MCF 10A (cell line): Measurements from ENCODE around the gene TMA7. TPM values are rescaled to one million over a fixed set of nuclear protein-coding genes. Genes with fewer than 3 reads are reported as not detected.
A peak's percentile ranks its signal among the peaks of the same experiment; 100 is the strongest.
"Not testable (repeated sequence)": the region's sequence is repeated elsewhere in the genome, so short reads cannot be mapped to it uniquely, and the experiment has no call there.

ENCODE experiments used
- BruUV-seq: library from RNA; stranded (reverse); fragments of 400-500 nt; replicated peaks from 2 replicates; lab custom pipeline; 2021; lab: Mats Ljungman, UMichigan
- CTCF ChIA-PET: fragments of 300-600 bp; sonication (Branson Sonifier 250); formaldehyde crosslinking; extraction: SDS; loops from one replicate; lab custom pipeline; 2021; ENCODE audit warnings: antibody characterized with exemption, inconsistent platforms; lab: Yijun Ruan, JAX
- POLR2A ChIA-PET: fragments of 300-600, 350-650 bp; sonication (Branson Sonifier 250); formaldehyde crosslinking; extraction: SDS; loops from one replicate; lab custom pipeline; 2020; ENCODE audit warnings: antibody characterized with exemption, inconsistent platforms; lab: Yijun Ruan, JAX
- DNase-seq: peaks from one replicate; pipeline ENCODE4 v3.0.0-alpha.2; 2018; ENCODE audit not compliant: unreplicated experiment
- H3K27ac Mint-ChIP-seq: one replicate; pipeline ENCODE4 v1.8.0; 2022; ENCODE audit warnings: mild to moderate bottlenecking, low read depth, mixed read lengths; ENCODE audit not compliant: unreplicated experiment
- H3K27me3 Mint-ChIP-seq: one replicate; pipeline ENCODE4 v1.8.0; 2022; ENCODE audit warnings: mixed read lengths; ENCODE audit not compliant: insufficient read depth, unreplicated experiment
- H3K36me3 Mint-ChIP-seq: one replicate; pipeline ENCODE4 v1.8.0; 2022; ENCODE audit warnings: mild to moderate bottlenecking, moderate library complexity, mixed read lengths; ENCODE audit not compliant: insufficient read depth, unreplicated experiment
- H3K4me1 Mint-ChIP-seq: one replicate; pipeline ENCODE4 v1.8.0; 2022; ENCODE audit warnings: mixed read lengths; ENCODE audit not compliant: insufficient read depth, unreplicated experiment
- H3K4me3 Mint-ChIP-seq: one replicate; pipeline ENCODE4 v1.8.0; 2022; ENCODE audit warnings: mild to moderate bottlenecking, moderate library complexity, mixed read lengths; ENCODE audit not compliant: unreplicated experiment
- H3K9me3 Mint-ChIP-seq: one replicate; pipeline ENCODE4 v1.8.0; 2022; ENCODE audit warnings: mixed read lengths; ENCODE audit not compliant: unreplicated experiment
- CTCF ChIP-seq: fragments of 200-600 bp; IDR thresholded peaks from one replicate; pipeline ENCODE4 v1.8.0; 2022; ENCODE audit warnings: antibody characterized with exemption, mild to moderate bottlenecking; ENCODE audit not compliant: unreplicated experiment
- intact Hi-C: fragments of 100-400 bp; cut with micrococcal nuclease; formaldehyde crosslinking; loops from 2 replicates; pipeline ENCODE4 v1.14.1; 2022
- total RNA-seq: library from RNA; stranded (reverse); gene quantifications from 2 replicates; pipeline ENCODE4 v1.2.3, GENCODE V29; 2022

Gene TMA7
- total RNA-seq, 1 experiment from 2014 or later: 356 TPM

DNA sequence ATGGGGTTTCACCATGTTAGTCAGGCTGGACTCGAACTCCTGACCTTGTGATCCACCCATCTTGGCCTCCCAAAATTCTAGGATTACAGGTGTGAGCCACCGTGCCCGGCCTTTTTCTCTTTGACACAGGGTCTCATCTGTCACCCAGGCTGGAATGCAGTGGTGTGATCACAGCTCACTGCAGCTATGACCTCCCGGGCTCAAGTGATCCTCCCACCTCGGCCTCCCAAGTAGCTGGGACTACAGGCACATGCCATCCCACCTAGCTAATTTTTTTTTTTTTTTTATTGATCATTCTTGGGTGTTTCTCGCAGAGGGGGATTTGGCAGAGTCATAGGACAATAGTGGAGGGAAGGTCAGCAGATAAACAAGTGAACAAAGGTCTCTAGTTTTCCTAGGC is 42.8 kb downstream of the TMA7 start:
- H3K9me3 Mint-ChIP-seq, BruUV-seq, DNase-seq, intact Hi-C loops, H3K36me3 Mint-ChIP-seq, POLR2A ChIA-PET, H3K4me1 Mint-ChIP-seq, H3K27me3 Mint-ChIP-seq, H3K4me3 Mint-ChIP-seq, H3K27ac Mint-ChIP-seq: not testable (repeated sequence)
- CTCF ChIA-PET: interaction anchor here (0.8 kb wide), 1 partner anchor 9 kb away, joined by 3 read pairs; no protein-coding TSS in a partner anchor

DNA sequence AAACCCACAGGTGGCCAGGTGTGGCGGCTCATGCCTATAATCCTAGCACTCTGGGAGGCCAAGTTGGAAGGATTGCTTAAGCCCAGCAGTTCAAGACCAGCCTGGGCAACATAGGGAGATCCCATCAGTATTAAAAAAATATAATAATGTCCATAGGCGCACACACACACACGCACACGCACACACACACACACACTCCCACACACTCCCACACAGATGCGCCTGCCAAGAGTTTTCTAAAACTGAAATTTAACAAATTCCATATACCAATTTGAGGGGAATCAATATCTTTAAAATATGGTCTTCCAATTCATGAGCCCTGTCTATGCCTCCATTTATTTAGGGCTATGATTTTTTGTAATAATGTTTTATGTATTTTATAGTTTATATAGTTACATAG is 46.9 kb downstream of the TMA7 start:
- CTCF ChIA-PET: no interaction called here
- no peaks in the 10 kb centered on the region for H3K27me3 Mint-ChIP-seq
- no peak for DNase-seq
- POLR2A ChIA-PET: no interaction called here
- H3K4me3 Mint-ChIP-seq: no peak overlapping the region
- no peak for TF ChIP-seq CTCF
- no peak overlapping the region for H3K27ac Mint-ChIP-seq
- H3K9me3 Mint-ChIP-seq: no peaks in the 10 kb centered on the region
- no TSS peak for BruUV-seq
- intact Hi-C loops: no loop called here
- H3K4me1 Mint-ChIP-seq: no peaks in the 10 kb centered on the region
- no peaks in the 10 kb centered on the region for H3K36me3 Mint-ChIP-seq

DNA sequence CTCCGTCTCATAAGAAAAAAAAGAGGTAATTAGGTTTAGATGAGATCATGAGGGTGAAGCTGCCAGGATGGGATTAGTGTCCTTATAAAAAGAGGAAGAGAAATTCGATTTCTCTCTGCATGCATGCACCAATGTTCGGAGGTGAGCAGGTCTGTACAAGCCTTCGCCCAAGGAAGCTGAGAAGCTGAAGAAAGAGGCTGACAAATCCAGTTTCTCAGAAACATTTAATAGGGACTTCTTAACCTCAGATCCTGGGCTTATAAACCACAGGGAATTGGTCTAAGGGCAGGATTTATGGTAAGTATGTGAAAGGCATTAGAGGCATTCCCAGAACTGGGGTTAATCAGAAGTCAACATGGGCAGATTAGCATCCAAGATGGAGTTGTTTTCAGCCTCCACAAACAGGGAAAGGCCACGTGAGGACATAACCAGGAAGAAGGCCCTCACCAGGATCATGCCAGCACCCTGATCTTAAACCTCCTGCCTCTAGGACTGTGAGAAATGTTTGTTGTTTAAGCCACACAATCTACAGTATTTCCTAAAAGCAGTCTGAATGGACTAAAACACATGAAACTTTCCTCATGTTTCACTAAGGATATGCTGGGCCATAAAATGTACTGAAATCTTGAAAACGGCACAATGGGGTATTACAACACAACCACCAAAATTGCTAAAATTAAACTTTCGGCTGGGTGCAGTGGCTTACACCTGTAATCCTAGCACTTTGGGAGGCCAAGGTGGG is 52.6 kb downstream of the TMA7 start:
- CTCF ChIA-PET: interaction anchor here (1.5 kb wide), 1 partner anchor 56 kb away, joined by 4 read pairs; no protein-coding TSS in a partner anchor

DNA sequence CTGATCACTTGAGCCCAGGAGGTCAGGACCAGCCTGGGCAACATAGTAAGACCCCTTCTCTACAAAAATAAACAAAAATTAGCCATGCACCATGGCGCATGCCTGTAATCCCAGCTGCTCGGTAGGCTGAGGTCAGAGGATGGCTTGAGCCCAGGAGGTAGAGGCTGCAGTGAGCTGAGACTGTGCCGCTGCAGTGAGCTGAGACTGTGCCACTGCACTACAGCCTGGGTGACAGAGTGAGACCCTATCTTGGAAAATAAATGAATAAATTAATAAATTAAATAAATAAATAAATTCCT is 53.1 kb downstream of the TMA7 start:
- no TSS peak for BruUV-seq
- no peaks in the 10 kb centered on the region for H3K9me3 Mint-ChIP-seq
- intact Hi-C loops: no loop called here
- no peaks in the 10 kb centered on the region for H3K4me1 Mint-ChIP-seq
- peaks cover 33% of the 10 kb centered on the region for H3K36me3 Mint-ChIP-seq
- no peak for DNase-seq
- no peak for TF ChIP-seq CTCF
- ChIA-PET POLR2A (no interaction called here), CTCF (no interaction called here)
- no peak overlapping the region for H3K27ac Mint-ChIP-seq
- no peaks in the 10 kb centered on the region for H3K27me3 Mint-ChIP-seq
- H3K4me3 Mint-ChIP-seq: no peak overlapping the region

More for the DNA sequence above, 52.6 kb downstream of the TMA7 start:
- intact Hi-C loops: no loop called here
- no peak for TF ChIP-seq CTCF
- Mint-ChIP-seq H3K36me3 (peaks cover 31% of the 10 kb centered on the region), H3K4me3 (no peak overlapping the region), H3K27me3 (no peaks in the 10 kb centered on the region), H3K4me1 (no peaks in the 10 kb centered on the region), H3K27ac (no peak overlapping the region), H3K9me3 (no peaks in the 10 kb centered on the region)
- DNase-seq: peak; percentile 22
- no TSS peak for BruUV-seq
- POLR2A ChIA-PET: interaction anchor here (0.5 to 0.8 kb wide), 3 partner anchors 19 to 224 kb away, joined by 3 to 4 read pairs (median 3); partner anchors contain the start of gene IP6K2

Other genes with a start within 250 kb of the TMA7 start
- 0.72 and 2.4 TPM in 2 replicates for gene CAMP, start 216.8 kb upstream of the TMA7 start, total RNA-seq
- 5.6 and 5.7 TPM in 2 replicates for gene ZNF589, start 199.2 kb upstream of the TMA7 start, total RNA-seq
- gene NME6, start 138.9 kb upstream of the TMA7 start, total RNA-seq: 31.0 and 33.0 TPM in 2 replicates
- not detected in 2 replicates for gene SPINK8, start 106.6 kb upstream of the TMA7 start, total RNA-seq
- not detected in 2 replicates for gene FBXW12, start 68.0 kb upstream of the TMA7 start, total RNA-seq
- 90.0 and 101 TPM in 2 replicates for gene PLXNB1, start 10.2 kb upstream of the TMA7 start, total RNA-seq
- gene CCDC51, start 138 bp upstream of the TMA7 start, total RNA-seq: 31.9 and 32.5 TPM in 2 replicates
- 8.6 and 9.1 TPM in 2 replicates for gene ATRIP, start 6.5 kb downstream of the TMA7 start, total RNA-seq
- 131 and 170 TPM in 2 replicates for gene SHISA5, start 63.9 kb downstream of the TMA7 start, total RNA-seq
- gene PFKFB4, start 116.5 kb downstream of the TMA7 start, total RNA-seq: 3.4 and 4.6 TPM in 2 replicates
- gene UCN2, start 123.5 kb downstream of the TMA7 start, total RNA-seq: 1.5 and 3.8 TPM in 2 replicates
- gene COL7A1, start 155.1 kb downstream of the TMA7 start, total RNA-seq: 44.2 and 60.5 TPM in 2 replicates
- gene UQCRC1, start 169.4 kb downstream of the TMA7 start, total RNA-seq: 383 and 413 TPM in 2 replicates
- gene TMEM89, start 181.5 kb downstream of the TMA7 start, total RNA-seq: not detected in 2 replicates
- gene SLC26A6, start 195.2 kb downstream of the TMA7 start, total RNA-seq: 47.4 and 63.3 TPM in 2 replicates
- 17.6 and 21.5 TPM in 2 replicates for gene CELSR3, start 222.6 kb downstream of the TMA7 start, total RNA-seq
- 23.8 and 26.9 TPM in 2 replicates for gene NCKIPSD, start 245.7 kb downstream of the TMA7 start, total RNA-seq